GM19438 (cell line): Measurements from ENCODE around the gene NT5C3B.

Source experiments
- ATAC-seq: cut with Tn5 transposase; IDR thresholded peaks from one replicate; pipeline ENCODE4 v1.9.1; 2021; ENCODE audit warnings: low read depth; ENCODE audit not compliant: unreplicated experiment

Gene NT5C3B

DNA sequence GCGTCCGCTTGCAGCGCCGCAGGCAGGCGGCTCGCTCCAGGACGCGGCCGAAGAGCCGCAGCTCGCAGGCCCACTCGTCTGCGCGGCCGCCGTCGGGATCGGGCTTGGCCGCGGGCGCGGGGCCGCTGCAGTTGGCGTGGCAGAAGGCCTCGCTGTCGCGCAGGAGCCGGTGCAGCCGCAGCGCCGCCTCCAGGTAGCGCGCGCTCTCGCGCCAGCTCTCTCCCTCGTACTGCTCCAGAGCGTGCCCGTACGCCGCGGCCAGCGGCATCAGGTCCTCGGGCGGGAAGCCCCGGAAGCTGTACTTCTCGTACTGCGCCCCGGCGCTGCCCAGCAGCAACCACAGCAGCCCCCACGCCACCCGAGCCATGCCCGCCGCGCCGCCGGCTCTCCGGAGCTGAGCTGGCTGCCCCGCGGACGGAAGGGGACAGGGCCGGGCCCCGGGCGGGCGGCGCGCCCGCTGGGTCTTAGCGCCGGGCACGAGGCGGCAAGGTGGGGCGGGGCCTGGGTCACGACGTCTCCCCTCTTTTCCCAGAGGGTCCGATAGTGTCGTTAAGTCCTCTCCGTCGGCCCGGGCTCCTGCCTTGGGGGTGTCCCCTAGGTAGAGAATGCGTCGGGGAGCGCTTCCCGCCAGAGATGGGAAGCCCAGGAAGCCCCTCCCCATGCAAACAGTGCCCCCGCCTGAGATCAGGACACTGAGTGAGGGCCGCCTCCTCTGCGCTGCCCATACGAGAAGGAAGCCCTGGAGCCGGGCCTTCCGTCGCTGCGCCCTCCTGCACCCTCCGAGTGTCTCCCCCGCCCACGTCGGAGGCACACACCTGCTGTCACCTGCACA lies 24.3 kb downstream of the NT5C3B start, which contains the start of gene P3H4:
P3H4 (minus strand) TSS at position 401 of the 832 bp plus-strand sequence; CDS start at position 367, 34 bp downstream.
- peak; percentile 70 for ATAC-seq

DNA sequence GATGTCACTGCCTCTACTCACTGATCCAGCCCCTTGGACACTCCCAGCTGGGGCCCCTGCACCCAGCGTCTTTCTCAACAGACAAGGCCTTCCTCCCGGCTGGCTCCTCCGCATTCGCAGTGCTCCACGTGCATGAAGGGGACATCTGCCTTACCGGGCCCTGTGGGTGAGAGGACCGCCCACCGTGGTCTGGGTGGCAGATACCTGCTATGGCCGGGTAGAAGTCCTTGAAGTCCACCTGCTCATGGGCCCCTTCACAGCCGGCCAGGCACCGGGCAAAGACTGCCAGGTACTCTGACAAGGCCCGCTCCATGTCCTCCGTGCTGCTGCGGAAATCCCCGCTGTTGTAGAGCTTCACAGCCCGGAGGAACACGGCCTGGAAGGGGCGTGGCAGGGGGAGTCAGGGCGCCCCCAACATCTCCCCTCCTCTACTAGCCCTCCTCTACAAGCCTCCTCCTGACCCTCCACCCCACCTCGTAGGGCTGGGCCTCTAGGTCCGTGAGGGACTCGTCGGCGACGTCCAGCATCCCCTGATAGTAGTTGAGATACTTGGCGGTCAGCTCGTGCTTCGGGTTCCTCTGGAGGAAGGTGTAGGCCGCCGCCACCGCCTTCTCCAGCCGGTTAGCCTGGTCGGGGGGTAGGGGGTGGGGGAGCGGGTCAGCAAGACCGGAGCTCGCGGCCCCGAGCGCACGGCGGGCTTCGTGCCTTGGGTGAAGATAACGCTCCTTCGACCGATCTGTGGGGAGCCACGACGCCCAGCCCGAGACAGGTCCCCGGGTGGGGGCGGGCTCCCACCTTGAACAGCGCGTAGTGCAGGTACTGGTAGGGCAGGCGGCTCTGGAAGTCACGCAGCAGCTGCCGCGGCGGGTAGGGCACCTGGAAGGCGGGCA lies 25.1 kb downstream of the NT5C3B start:
- ATAC-seq, result no peak

DNA sequence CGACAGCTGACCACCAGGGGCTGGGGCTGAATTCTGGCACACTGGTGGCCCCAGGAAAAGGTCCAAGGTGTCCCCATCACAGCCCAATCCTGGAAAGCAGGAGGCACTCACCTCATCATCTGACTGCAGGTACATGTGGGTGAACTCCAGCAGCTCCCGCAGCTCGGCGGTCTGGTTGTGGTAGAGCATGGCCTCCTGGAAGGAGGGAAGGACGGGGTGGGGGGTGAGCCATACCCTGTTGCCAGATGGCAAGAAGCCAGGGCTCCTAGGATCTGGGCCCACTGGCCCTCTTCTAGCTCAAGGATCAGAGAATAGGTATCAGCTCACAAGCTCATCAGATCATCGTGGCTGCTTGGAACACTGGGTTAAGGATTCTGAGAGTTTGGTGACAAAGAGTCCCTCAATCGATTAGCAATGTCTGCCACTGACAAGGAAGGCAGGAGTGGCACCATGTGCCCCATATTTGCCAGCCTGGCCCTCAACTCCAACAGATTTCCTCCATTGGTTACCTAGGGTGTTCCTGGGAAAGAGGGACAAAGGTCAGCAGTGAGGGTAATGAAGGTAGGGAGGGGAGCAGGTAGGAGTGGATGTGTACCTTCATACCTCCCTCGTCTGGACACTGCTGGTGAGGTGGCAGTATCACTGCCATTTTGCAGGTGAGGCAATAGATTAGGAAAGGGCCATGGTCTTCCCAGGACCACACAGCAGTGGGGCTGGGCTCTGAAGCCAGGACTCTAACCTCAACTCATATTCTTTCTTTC lies 29.2 kb downstream of the NT5C3B start:
- ATAC-seq, result no peak

- no peak for ATAC-seq
Observed at GRCh38 chr17:41803049-41804020, 32.7 kb downstream of the NT5C3B start.

- ATAC-seq, result no peak
Observed at GRCh38 chr17:41801374-41802271, 34.4 kb downstream of the NT5C3B start.

GRCh38 chr17:41800601-41801373 lies 35.2 kb downstream of the NT5C3B start:
- ATAC-seq, result no peak

GRCh38 chr17:41799366-41799765 lies 36.7 kb downstream of the NT5C3B start:
- ATAC-seq, result no peak

- no peak for ATAC-seq
Observed at GRCh38 chr17:41797377-41797776, 38.7 kb downstream of the NT5C3B start.

- no peak for ATAC-seq
Observed at GRCh38 chr17:41796121-41796895, 39.7 kb downstream of the NT5C3B start.

GRCh38 chr17:41794540-41794975 lies 41.5 kb downstream of the NT5C3B start:
- no peak for ATAC-seq

DNA sequence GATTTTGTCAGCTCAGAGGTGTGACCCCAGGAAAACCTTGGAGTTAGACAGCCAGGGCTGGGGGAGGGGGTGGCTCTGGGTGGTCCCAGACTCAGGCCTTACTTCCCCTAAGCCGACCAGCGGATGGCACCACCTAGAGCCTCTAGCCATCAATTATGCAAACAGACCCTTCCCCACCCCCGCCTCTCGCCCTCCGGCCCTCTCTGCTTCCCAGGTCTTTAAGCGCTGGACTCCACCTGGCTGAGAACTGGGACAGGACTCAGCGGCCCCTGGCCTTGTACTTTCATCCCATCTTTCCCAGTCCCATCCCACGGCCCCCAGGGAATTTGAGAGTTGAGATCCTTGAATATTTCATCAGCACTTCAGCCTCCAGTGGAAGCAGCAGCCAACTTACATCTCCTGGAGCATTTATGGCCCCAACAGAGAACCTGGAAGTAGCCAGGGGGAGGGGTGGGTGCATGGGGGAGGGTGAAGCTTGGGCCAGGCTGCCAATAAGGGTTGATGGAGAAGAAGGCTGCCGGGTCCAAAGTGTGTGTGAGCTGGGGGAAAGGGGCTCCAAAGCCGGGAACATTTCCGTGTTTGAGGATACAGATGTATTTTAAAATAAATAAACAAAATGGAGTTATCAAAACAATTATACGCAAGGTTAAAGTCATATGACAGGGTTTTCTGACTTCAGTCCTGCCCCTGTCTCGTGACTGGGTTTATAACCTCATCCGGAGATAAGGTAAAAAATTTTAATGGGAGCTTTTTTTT lies 42.1 kb downstream of the NT5C3B start:
- ATAC-seq, result no peak

- no peak for ATAC-seq
Observed at GRCh38 chr17:41792845-41793783, 42.9 kb downstream of the NT5C3B start.

- no peak for ATAC-seq
Observed at GRCh38 chr17:41787021-41787418, 49.0 kb downstream of the NT5C3B start.

GRCh38 chr17:41786227-41787020 lies 49.6 kb downstream of the NT5C3B start, which contains the start of gene JUP:
Gene JUP, minus strand, starts transcription at chr17:41786711. Its CDS starts 14,857 bp downstream, at chr17:41771854.
- peak; percentile 66 for ATAC-seq
